GDM1 (cell line): ENCODE measurements around the gene TYMP.
"Not testable (repeated sequence)": the region's sequence is repeated elsewhere in the genome, so short reads cannot be mapped to it uniquely, and the experiment has no call there.

ENCODE experiments used
- DNase-seq: peaks from one replicate; lab custom pipeline; 2025; lab: John Stamatoyannopoulos, UW

The TYMP gene

GRCh38 chr22:50562523-50563412, 33.0 kb upstream of the TYMP start, which contains the start of gene SYCE3:
TSS of gene SYCE3 (minus strand) at chr22:50562919. CDS start at chr22:50556405, 6,514 bp downstream.
- peak; percentile 91 for DNase-seq

DNA sequence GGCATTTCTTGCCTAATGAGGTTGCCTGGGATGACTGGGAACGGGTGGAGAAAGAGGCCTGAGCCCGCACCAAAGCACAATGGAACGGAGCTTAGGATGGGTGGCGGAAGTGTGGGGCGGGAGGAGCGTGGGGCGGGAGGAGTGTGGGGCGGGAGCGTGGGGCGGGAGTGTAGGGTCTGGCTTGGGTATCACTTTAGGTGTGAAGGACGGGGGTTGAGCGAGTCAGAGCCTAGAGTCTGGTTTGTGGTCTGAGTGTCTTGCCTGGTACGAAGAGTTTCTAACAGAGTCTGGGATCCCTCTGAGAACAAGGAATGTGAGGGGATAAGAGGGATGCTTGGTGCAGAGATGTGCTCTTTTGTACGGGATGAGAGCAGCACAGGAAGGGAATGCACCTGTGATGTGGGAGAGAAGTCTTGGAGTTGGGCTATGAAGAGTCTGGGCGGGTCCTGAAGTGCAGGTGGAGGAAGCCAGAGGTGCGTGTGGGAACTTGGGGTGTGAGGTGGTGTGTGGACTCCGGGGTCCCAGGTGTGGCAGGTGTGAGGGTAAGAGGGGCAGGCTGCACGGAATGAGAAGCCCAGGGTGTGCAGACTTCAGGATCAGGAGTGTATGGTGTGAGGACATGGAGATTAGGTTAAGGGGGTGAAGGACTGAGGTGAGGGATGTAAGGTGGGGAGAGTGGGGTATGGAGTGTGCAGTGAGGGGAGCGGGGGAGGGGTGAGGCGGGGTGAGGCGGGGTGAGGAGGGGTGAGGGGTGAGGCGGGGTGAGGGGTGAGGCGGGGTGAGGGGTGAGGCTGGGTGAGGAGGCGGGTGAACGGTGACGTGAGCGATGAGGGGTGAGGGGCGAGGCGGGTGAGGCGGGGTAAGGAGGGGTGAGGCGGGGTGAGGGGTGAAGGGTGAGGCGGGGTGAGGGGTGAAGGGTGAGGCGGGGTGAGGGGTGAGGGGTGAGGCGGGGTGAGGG, 31.9 kb upstream of the TYMP start:
- no peak for DNase-seq

- no peak for DNase-seq
Observed at GRCh38 chr22:50560034-50560433, 30.2 kb upstream of the TYMP start.

- DNase-seq, result no peak
Observed at GRCh38 chr22:50556703-50557102, 26.9 kb upstream of the TYMP start.

- no peak for DNase-seq
Observed at GRCh38 chr22:50553310-50553709, 23.5 kb upstream of the TYMP start.

GRCh38 chr22:50551160-50551752, 21.4 kb upstream of the TYMP start:
- no peak for DNase-seq

GRCh38 chr22:50550395-50550794, 20.6 kb upstream of the TYMP start:
- no peak for DNase-seq

GRCh38 chr22:50548921-50549790, 19.3 kb upstream of the TYMP start:
- DNase-seq, result no peak

GRCh38 chr22:50548040-50548920, 18.5 kb upstream of the TYMP start:
- DNase-seq, result no peak

DNA sequence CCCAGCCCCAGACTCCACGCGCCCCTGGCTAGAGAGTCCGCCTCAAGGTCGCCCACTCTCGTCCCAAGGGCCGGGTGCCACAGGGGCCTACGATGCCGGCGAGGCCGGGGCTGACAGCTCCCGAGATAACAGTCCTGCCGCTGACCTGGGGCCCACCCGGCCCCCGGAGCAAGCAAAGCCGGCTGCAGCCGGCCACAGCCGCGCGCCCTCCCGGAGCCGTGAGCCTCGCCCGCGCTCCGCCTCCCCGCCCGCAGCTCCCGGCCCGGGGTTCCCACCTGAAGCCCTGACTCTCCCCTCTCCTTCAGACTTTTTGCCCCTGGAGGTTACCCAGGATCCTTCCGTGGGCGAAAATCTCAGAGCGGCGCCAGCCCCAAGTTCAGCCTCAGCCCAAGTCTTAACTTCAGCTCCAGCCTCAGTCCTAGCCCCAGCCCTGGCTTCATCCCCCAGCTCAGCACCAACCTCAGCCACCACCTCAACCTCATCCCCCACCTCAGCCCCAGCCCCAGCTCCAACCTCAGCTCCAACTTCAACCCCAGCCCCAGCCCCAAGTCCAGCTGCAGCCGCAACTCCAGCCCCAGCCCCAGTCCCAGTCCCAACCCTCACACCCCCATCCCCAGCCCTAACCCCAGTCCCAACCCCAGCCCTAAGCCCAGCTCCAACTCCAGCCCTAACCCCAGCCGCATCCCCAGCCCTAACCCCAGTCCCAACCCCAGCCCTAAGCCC, 17.6 kb upstream of the TYMP start:
- DNase-seq, result no peak

- no peak for DNase-seq
Observed at GRCh38 chr22:50546326-50547262, 16.8 kb upstream of the TYMP start.

- no peak for DNase-seq
Observed at GRCh38 chr22:50545522-50546325, 15.9 kb upstream of the TYMP start, which contains the start of gene KLHDC7B. TSS of gene KLHDC7B (plus strand) at chr22:50545899. CDS start at chr22:50546244, 345 bp downstream.

DNA sequence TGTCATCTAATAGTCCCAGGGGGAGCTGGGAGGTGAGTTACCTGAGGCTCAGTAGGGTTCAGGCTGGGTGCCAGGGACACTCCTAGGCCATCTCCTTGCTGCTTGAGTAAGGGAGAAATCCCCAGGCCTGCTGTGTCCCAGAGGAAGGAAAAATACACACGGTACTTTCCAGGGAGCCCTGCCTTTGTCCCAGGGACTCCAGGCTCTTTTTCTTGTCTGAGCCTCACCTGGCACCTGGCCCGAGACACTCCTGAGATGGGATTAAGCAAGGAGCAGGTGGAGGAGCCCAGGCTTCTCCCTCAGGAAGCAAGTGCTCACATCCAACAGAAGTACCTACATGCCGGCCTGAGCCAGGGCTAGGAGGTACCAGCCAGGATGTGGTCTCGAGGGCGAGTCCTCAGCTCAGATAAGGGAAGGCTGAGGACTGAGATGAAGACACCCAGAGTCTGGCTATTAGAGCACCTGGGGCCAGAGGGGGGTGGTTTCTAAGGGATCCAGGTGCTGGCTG, 15.0 kb upstream of the TYMP start:
- DNase-seq, result no peak

DNA sequence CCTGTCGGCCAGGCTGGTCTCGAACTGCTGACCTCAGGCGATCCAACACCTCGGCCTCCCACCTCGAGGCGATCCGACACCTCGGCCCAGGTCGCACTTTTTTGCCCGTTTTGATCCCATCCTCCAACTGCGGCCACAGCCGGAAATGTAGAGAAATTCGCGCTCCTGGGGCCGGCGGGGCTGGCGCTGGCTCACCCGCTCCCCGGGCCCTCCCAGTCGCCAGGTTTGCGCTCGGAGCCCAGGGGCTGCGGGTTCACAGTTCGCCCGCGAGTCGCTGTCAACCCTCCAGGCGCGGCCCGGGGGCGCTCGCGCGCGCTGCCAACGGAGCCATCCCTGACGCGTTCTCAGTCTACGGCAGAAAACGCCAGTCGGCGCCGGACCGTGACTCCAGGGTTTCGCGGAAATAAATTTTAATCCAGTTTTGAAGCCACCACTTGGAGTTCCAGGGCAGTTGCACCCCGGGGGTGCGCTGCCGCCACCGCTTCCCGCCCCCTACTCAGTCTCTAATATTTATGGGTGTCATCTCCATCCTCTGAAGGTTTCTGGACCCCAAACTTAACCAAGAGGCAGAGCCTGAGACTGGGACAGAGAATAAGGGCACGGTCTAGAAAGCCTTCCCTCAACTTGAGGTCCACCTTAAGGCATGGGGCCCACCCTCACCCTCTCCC, 14.4 kb upstream of the TYMP start:
- DNase-seq, result no peak

DNA sequence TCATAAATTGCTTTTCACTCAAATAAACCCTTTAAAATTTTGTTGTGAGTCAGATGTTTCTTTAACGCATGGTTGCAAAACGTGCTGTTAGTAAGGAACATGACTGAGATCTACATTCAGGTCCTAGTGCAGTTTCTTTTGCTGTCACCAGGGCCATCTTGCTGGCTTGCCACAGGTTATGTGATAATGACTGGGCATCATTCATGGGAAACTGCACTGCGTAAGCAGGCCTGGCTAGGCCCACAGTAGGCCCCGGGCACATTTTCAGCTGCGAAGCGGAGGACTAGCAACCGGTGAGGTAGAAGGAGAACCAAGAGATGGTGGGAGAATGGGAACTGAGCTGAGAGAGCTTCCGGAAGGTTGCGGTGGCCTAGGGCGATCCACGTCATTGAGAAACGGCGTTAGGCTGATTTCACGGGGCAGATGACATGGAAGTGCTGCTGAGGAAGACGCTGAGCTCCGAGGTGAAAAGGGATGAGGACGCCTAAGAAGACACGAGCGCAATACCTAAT, 12.7 kb upstream of the TYMP start:
- DNase-seq, result no peak

DNA sequence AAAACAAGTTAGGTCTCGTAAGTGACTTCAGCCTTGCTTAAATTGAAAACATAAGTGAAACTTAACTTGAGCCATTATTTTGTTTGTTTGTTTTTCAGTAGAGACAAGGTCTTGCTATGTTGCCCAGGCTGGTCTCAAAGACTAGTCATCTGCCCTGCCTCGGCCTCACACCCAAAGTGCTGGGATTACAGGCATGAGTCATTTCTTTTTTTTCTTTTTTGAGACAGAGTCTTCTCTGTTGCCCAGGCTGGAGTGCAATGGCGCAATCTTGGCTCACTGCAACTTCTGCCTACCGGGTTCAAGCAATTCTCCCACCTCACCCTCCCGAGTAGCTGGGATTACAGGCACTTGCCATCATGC, 11.8 kb upstream of the TYMP start:
- not testable (repeated sequence) for DNase-seq

GRCh38 chr22:50540381-50540780, 10.6 kb upstream of the TYMP start:
- no peak for DNase-seq
